Central memory CD4-positive, alpha-beta T cell (primary cell): Measurements from ENCODE around the gene FES.

ENCODE experiments used
- DNase-seq: peaks from one replicate; pipeline ENCODE4 v3.0.0; 2022

The FES gene

GRCh38 chr15:90933301-90933700 lies 49.0 kb downstream of the FES start:
- no peak for DNase-seq

GRCh38 chr15:90934256-90934948 lies 50.1 kb downstream of the FES start:
- DNase-seq = peak; percentile 80

GRCh38 chr15:90934949-90935751 lies 50.8 kb downstream of the FES start, which contains the start of gene UNC45A:
Gene UNC45A, plus strand, starts transcription at chr15:90935285. Its CDS starts 40 bp downstream, at chr15:90935325.
- peak; percentile 94 for DNase-seq

GRCh38 chr15:90936823-90937222 lies 52.5 kb downstream of the FES start:
- no peak for DNase-seq

GRCh38 chr15:90938261-90938660 lies 54.0 kb downstream of the FES start:
- no peak for DNase-seq

GRCh38 chr15:90939756-90940155 lies 55.5 kb downstream of the FES start:
- no peak for DNase-seq

- no peak for DNase-seq
Observed at GRCh38 chr15:90941038-90941437, 56.7 kb downstream of the FES start.

GRCh38 chr15:90942354-90943120 lies 58.2 kb downstream of the FES start:
- no peak for DNase-seq

- DNase-seq = no peak
Observed at GRCh38 chr15:90945091-90945490, 60.8 kb downstream of the FES start.
